HepG2 (cell line): Measurements from ENCODE around the gene CDX1. TPM values are rescaled to one million over a fixed set of nuclear protein-coding genes. Genes with fewer than 3 reads are reported as not detected.
A peak's percentile ranks its signal among the peaks of the same experiment; 100 is the strongest.

Source experiments
- DPF2 ChIP-seq: sonication (generic); formaldehyde crosslinking; IDR thresholded peaks from 2 replicates; pipeline ENCODE4 v1.4.0; 2020; ENCODE audit warnings: mild to moderate bottlenecking, low read depth, missing genetic modification reagents, borderline replicate concordance
- ERF ChIP-seq: IDR thresholded peaks from 2 replicates; pipeline ENCODE4 v1.6.1; 2018; ENCODE audit warnings: missing biosample characterization, missing genetic modification reagents
- FLYWCH1 ChIP-seq: sonication (generic); formaldehyde crosslinking; IDR thresholded peaks from 2 replicates; pipeline ENCODE4 v1.8.1; 2023; ENCODE audit warnings: mild to moderate bottlenecking, missing genetic modification reagents
- FOXM1 ChIP-seq: sonication (generic); formaldehyde crosslinking; IDR thresholded peaks from 2 replicates; pipeline ENCODE4 v1.5.0; 2020; ENCODE audit warnings: missing genetic modification reagents
- NFE2L2 ChIP-seq: fragments of 150-350 bp; IDR thresholded peaks from 2 replicates; pipeline ENCODE4 v1.6.1; 2014; ENCODE audit warnings: low read length
- NFKB2 ChIP-seq: sonication (generic); formaldehyde crosslinking; IDR thresholded peaks from 2 replicates; pipeline ENCODE4 v1.4.0; 2020; ENCODE audit warnings: missing genetic modification reagents, borderline replicate concordance
- RXRB ChIP-seq: IDR thresholded peaks from 2 replicates; pipeline ENCODE4 v1.6.1; 2016; ENCODE audit warnings: borderline replicate concordance, missing genetic modification reagents, missing compliant biosample characterization
- SMARCE1 ChIP-seq: fragments of 450-650 bp; IDR thresholded peaks from 2 replicates; pipeline ENCODE4 v1.6.1; 2017; ENCODE audit warnings: borderline replicate concordance
- ZMYM4 ChIP-seq: sonication (generic); formaldehyde crosslinking; IDR thresholded peaks from 2 replicates; pipeline ENCODE4 v1.8.1; 2023; ENCODE audit warnings: mild to moderate bottlenecking, missing genetic modification reagents
- ZNF547 ChIP-seq: sonication (generic); formaldehyde crosslinking; IDR thresholded peaks from 2 replicates; pipeline ENCODE4 v1.5.1; 2020; ENCODE audit warnings: mild to moderate bottlenecking, missing genetic modification reagents
- ZNF83 ChIP-seq: sonication (generic); formaldehyde crosslinking; IDR thresholded peaks from 2 replicates; pipeline ENCODE4 v1.4.0; 2020; ENCODE audit warnings: missing genetic modification reagents, mild to moderate bottlenecking, borderline replicate concordance
- polyA plus RNA-seq, 8 experiments: library from polyadenylated mRNA; depleted of rRNA in 3 of 8; stranded (reverse) in 7 of 8; unstranded in 1 of 8; fragments of >200 nt; fragmentation: Illumina TruSeq in 4 of 8; extraction: Trizol in 4 of 8; gene quantifications; 2 replicates each; pipeline versions ENCODE4 v1.2.1 to v1.2.3, GENCODE V29; 2011 to 2016; ENCODE audit warnings: low read depth in 4 of 8, missing spikeins in 1 of 8, mixed read lengths in 1 of 8; ENCODE audit not compliant: insufficient read depth in 1 of 8
- total RNA-seq, 5 experiments: library from RNA; depleted of rRNA; stranded (reverse); fragments of >200 nt; fragmentation: Illumina TruSeq; extraction: Trizol; gene quantifications; 2 replicates each; pipeline ENCODE4 v1.2.3, GENCODE V29; 2016; ENCODE audit warnings: low read depth in 1 of 5
- TF ChIP-seq, protein P1 (sequence below): sonication (generic); formaldehyde crosslinking; IDR thresholded peaks from 2 replicates; pipeline ENCODE4 v1.4.0; 2020; ENCODE audit warnings: missing genetic modification reagents
- TF ChIP-seq, protein P2 (sequence below): IDR thresholded peaks from 2 replicates; pipeline ENCODE4 v1.6.1; 2012; ENCODE audit warnings: low read depth, low read length, improper control_type of control experiment
- TF ChIP-seq, protein P3 (sequence below): sonication (generic); formaldehyde crosslinking; IDR thresholded peaks from 2 replicates; pipeline ENCODE4 v1.5.0; 2020; ENCODE audit warnings: mild to moderate bottlenecking, missing genetic modification reagents
- TF ChIP-seq, protein P4 (sequence below): IDR thresholded peaks from 2 replicates; pipeline ENCODE4 v1.6.1; 2016; ENCODE audit warnings: mild to moderate bottlenecking
- TF ChIP-seq, protein P5 (sequence below): IDR thresholded peaks from 2 replicates; pipeline ENCODE4 v1.6.1; 2016; ENCODE audit warnings: low read depth, control low read depth

CDX1 gene
- total and polyA plus RNA-seq, 2 of the 13 experiments (the other 11 are each of a cell fraction or from before 2014, with no cell fraction given): not detected

DNA sequence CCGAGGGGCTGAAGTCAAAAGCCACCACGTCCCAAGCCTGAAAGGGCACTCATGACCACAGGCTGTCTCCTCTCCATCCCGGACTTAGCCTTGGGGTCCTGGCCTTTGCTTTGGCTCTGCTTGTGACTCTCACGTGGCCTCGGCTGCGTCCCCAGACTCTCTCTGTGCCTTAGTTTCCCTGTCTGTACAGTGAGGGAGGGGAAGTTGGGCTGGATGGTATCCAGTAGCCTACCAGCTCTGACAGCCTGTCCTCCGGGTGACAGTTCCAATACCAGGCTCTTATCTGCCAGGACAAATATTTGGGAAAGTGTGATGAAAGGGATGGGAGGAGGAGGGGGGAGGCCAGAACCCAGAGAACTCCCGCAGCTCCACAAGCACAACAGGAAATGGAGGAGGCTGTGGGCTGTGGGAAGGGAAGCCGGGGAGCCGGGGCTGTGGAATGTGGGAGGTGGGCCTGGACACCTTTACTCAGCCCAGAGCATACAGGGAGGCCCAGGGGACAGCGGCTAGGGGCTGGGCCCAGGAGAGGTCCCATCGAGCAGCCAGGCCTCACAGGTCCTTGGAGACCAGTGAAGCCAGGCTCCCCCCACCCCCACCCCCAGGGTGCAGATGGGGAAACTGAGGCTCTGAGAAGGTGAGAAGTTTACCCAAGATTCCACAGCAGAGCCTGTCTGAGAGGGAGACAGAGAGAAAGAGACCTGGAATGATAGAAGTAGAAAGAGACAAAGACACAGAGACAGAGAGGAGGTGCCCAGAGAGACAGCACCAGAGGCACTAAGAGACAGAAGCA, 29.2 kb upstream of the CDX1 start (continued):
- TF ChIP-seq, protein P1, sequence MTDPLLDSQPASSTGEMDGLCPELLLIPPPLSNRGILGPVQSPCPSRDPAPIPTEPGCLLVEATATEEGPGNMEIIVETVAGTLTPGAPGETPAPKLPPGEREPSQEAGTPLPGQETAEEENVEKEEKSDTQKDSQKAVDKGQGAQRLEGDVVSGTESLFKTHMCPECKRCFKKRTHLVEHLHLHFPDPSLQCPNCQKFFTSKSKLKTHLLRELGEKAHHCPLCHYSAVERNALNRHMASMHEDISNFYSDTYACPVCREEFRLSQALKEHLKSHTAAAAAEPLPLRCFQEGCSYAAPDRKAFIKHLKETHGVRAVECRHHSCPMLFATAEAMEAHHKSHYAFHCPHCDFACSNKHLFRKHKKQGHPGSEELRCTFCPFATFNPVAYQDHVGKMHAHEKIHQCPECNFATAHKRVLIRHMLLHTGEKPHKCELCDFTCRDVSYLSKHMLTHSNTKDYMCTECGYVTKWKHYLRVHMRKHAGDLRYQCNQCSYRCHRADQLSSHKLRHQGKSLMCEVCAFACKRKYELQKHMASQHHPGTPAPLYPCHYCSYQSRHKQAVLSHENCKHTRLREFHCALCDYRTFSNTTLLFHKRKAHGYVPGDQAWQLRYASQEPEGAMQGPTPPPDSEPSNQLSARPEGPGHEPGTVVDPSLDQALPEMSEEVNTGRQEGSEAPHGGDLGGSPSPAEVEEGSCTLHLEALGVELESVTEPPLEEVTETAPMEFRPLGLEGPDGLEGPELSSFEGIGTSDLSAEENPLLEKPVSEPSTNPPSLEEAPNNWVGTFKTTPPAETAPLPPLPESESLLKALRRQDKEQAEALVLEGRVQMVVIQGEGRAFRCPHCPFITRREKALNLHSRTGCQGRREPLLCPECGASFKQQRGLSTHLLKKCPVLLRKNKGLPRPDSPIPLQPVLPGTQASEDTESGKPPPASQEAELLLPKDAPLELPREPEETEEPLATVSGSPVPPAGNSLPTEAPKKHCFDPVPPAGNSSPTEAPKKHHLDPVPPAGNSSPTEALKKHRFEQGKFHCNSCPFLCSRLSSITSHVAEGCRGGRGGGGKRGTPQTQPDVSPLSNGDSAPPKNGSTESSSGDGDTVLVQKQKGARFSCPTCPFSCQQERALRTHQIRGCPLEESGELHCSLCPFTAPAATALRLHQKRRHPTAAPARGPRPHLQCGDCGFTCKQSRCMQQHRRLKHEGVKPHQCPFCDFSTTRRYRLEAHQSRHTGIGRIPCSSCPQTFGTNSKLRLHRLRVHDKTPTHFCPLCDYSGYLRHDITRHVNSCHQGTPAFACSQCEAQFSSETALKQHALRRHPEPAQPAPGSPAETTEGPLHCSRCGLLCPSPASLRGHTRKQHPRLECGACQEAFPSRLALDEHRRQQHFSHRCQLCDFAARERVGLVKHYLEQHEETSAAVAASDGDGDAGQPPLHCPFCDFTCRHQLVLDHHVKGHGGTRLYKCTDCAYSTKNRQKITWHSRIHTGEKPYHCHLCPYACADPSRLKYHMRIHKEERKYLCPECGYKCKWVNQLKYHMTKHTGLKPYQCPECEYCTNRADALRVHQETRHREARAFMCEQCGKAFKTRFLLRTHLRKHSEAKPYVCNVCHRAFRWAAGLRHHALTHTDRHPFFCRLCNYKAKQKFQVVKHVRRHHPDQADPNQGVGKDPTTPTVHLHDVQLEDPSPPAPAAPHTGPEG: no peak
- no peak for TF ChIP-seq FOXM1
- TF ChIP-seq, protein P2, sequence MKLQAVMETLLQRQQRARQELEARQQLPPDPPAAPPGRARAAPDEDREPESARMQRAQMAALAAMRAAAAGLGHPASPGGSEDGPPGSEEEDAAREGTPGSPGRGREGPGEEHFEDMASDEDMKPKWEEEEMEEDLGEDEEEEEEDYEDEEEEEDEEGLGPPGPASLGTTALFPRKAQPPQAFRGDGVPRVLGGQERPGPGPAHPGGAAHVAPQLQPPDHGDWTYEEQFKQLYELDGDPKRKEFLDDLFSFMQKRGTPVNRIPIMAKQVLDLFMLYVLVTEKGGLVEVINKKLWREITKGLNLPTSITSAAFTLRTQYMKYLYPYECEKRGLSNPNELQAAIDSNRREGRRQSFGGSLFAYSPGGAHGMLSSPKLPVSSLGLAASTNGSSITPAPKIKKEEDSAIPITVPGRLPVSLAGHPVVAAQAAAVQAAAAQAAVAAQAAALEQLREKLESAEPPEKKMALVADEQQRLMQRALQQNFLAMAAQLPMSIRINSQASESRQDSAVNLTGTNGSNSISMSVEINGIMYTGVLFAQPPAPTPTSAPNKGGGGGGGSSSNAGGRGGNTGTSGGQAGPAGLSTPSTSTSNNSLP: peak; percentile 28; the same call in 1 of the 2 replicates
- peak; percentile 93 for TF ChIP-seq DPF2
- TF ChIP-seq NFKB2 (CRISPR knock-in tag): no peak; the same call in 1 of the 2 replicates
- no peak for TF ChIP-seq ZNF83
- TF ChIP-seq FLYWCH1 (CRISPR knock-in tag): no peak; the same call in 1 of the 2 replicates
- TF ChIP-seq, protein P3, sequence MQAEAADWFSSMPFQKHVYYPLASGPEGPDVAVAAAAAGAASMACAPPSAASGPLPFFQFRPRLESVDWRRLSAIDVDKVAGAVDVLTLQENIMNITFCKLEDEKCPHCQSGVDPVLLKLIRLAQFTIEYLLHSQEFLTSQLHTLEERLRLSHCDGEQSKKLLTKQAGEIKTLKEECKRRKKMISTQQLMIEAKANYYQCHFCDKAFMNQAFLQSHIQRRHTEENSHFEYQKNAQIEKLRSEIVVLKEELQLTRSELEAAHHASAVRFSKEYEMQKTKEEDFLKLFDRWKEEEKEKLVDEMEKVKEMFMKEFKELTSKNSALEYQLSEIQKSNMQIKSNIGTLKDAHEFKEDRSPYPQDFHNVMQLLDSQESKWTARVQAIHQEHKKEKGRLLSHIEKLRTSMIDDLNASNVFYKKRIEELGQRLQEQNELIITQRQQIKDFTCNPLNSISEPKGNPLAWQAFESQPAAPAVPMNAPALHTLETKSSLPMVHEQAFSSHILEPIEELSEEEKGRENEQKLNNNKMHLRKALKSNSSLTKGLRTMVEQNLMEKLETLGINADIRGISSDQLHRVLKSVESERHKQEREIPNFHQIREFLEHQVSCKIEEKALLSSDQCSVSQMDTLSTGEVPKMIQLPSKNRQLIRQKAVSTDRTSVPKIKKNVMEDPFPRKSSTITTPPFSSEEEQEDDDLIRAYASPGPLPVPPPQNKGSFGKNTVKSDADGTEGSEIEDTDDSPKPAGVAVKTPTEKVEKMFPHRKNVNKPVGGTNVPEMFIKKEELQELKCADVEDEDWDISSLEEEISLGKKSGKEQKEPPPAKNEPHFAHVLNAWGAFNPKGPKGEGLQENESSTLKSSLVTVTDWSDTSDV (CRISPR knock-in tag): no peak
- peak; percentile 87 for TF ChIP-seq RXRB
- TF ChIP-seq ERF (CRISPR knock-in tag): peak; percentile 83
- no peak for TF ChIP-seq NFE2L2
- TF ChIP-seq ZNF547 (CRISPR knock-in tag): peak; percentile 36; the same call in 1 of the 2 replicates
- TF ChIP-seq SMARCE1: no peak
- TF ChIP-seq, protein P4, sequence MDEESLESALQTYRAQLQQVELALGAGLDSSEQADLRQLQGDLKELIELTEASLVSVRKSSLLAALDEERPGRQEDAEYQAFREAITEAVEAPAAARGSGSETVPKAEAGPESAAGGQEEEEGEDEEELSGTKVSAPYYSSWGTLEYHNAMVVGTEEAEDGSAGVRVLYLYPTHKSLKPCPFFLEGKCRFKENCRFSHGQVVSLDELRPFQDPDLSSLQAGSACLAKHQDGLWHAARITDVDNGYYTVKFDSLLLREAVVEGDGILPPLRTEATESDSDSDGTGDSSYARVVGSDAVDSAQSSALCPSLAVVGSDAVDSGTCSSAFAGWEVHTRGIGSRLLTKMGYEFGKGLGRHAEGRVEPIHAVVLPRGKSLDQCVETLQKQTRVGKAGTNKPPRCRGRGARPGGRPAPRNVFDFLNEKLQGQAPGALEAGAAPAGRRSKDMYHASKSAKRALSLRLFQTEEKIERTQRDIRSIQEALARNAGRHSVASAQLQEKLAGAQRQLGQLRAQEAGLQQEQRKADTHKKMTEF (CRISPR knock-in tag): peak; percentile 91
- TF ChIP-seq, protein P5, sequence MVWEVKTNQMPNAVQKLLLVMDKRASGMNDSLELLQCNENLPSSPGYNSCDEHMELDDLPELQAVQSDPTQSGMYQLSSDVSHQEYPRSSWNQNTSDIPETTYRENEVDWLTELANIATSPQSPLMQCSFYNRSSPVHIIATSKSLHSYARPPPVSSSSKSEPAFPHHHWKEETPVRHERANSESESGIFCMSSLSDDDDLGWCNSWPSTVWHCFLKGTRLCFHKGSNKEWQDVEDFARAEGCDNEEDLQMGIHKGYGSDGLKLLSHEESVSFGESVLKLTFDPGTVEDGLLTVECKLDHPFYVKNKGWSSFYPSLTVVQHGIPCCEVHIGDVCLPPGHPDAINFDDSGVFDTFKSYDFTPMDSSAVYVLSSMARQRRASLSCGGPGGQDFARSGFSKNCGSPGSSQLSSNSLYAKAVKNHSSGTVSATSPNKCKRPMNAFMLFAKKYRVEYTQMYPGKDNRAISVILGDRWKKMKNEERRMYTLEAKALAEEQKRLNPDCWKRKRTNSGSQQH (CRISPR knock-in tag): peak; percentile 71
- peak; percentile 67 for TF ChIP-seq ZMYM4 (CRISPR knock-in tag)
